GM18868 (cell line): Measurements from ENCODE around the gene ZMAT2.
A peak's percentile ranks its signal among the peaks of the same experiment; 100 is the strongest.
"Not testable (repeated sequence)": the region's sequence is repeated elsewhere in the genome, so short reads cannot be mapped to it uniquely, and the experiment has no call there.

Experiments used
- ATAC-seq: cut with Tn5 transposase; IDR thresholded peaks from one replicate; pipeline ENCODE4 v1.9.1; 2021; ENCODE audit warnings: mild to moderate bottlenecking, moderate library complexity; ENCODE audit not compliant: unreplicated experiment

The ZMAT2 gene

GRCh38 chr5:140700177-140701144 lies at the start of gene ZMAT2:
Gene ZMAT2, plus strand, starts transcription at chr5:140700447. Its CDS starts 14 bp downstream, at chr5:140700461.
- ATAC-seq = peak; percentile 98

- ATAC-seq = no peak
Measured at GRCh38 chr5:140658870-140659269, 41.4 kb upstream of the ZMAT2 start.

- not testable (repeated sequence) for ATAC-seq
Measured at GRCh38 chr5:140660371-140660770, 39.9 kb upstream of the ZMAT2 start.

GRCh38 chr5:140664030-140664358 lies 36.3 kb upstream of the ZMAT2 start:
- no peak for ATAC-seq

GRCh38 chr5:140664359-140665119 lies 35.7 kb upstream of the ZMAT2 start, which contains the start of gene WDR55:
Gene WDR55, plus strand, starts transcription at chr5:140664904. Its CDS starts 9 bp downstream, at chr5:140664913.
- ATAC-seq = peak; percentile 99

- not testable (repeated sequence) for ATAC-seq
Measured at GRCh38 chr5:140671035-140671434, 29.2 kb upstream of the ZMAT2 start.

GRCh38 chr5:140671472-140672125 lies 28.6 kb upstream of the ZMAT2 start:
- no peak for ATAC-seq

- no peak for ATAC-seq
Measured at GRCh38 chr5:140672455-140673186, 27.6 kb upstream of the ZMAT2 start.

GRCh38 chr5:140673187-140673976 lies 26.9 kb upstream of the ZMAT2 start, which contains the start of gene DND1:
Gene DND1, minus strand, starts transcription at chr5:140673576. Its CDS starts 34 bp downstream, at chr5:140673542.
- no peak for ATAC-seq

- no peak for ATAC-seq
Measured at GRCh38 chr5:140674211-140674610, 26.0 kb upstream of the ZMAT2 start.

GRCh38 chr5:140674629-140675028 lies 25.6 kb upstream of the ZMAT2 start:
- no peak for ATAC-seq

- peak; percentile 69 for ATAC-seq
Measured at GRCh38 chr5:140677947-140678346, 22.3 kb upstream of the ZMAT2 start.

- ATAC-seq = no peak
Measured at GRCh38 chr5:140678993-140679392, 21.3 kb upstream of the ZMAT2 start.

- ATAC-seq = no peak
Measured at GRCh38 chr5:140690376-140690932, 9.8 kb upstream of the ZMAT2 start.

- ATAC-seq = peak; percentile 98
Measured at GRCh38 chr5:140690941-140691924, 9.0 kb upstream of the ZMAT2 start, which contains the start of the genes HARS1 and HARS2. Gene HARS1, minus strand, starts transcription at chr5:140691370. Its CDS starts 66 bp downstream, at chr5:140691304. Gene HARS2, plus strand, starts transcription at chr5:140691455. Its CDS starts 194 bp downstream, at chr5:140691649.

GRCh38 chr5:140694276-140694675 lies 6.0 kb upstream of the ZMAT2 start:
- no peak for ATAC-seq

- no peak for ATAC-seq
Measured at GRCh38 chr5:140696891-140697492, 3.3 kb upstream of the ZMAT2 start.
